ENCODE results near the gene DMXL1.

Gene DMXL1
- total RNA-seq, result 97.4 to 108 (median 102) reads per million in 3 experiments

- peak; percentile 98 for DNase-seq
Observed at GRCh38 chr5:119070828-119071560, at the start of gene DMXL1. Gene DMXL1, plus strand, starts transcription at chr5:119071087. Its CDS starts 483 bp downstream, at chr5:119071570.

GRCh38 chr5:119021149-119021732 lies 49.6 kb upstream of the DMXL1 start:
- no peak for DNase-seq

GRCh38 chr5:119022017-119022745 lies 48.7 kb upstream of the DMXL1 start:
- DNase-seq, result peak; percentile 28

GRCh38 chr5:119022773-119023172 lies 48.1 kb upstream of the DMXL1 start:
- DNase-seq, result no peak

GRCh38 chr5:119028575-119028974 lies 42.3 kb upstream of the DMXL1 start:
- DNase-seq, result no peak

- no peak for DNase-seq
Observed at GRCh38 chr5:119031011-119031886, 39.6 kb upstream of the DMXL1 start.

- DNase-seq, result no peak
Observed at GRCh38 chr5:119031905-119032304, 39.0 kb upstream of the DMXL1 start.

GRCh38 chr5:119032656-119033055 lies 38.2 kb upstream of the DMXL1 start:
- no peak for DNase-seq

GRCh38 chr5:119033135-119033534 lies 37.8 kb upstream of the DMXL1 start:
- DNase-seq, result no peak

- DNase-seq, result no peak
Observed at GRCh38 chr5:119036101-119036762, 34.7 kb upstream of the DMXL1 start.

GRCh38 chr5:119037496-119038215 lies 33.2 kb upstream of the DMXL1 start:
- no peak for DNase-seq

- DNase-seq, result no peak
Observed at GRCh38 chr5:119048246-119048645, 22.6 kb upstream of the DMXL1 start.

- DNase-seq, result no peak
Observed at GRCh38 chr5:119049824-119050449, 20.9 kb upstream of the DMXL1 start.

GRCh38 chr5:119054101-119054500 lies 16.8 kb upstream of the DMXL1 start:
- no peak for DNase-seq

- DNase-seq, result no peak
Observed at GRCh38 chr5:119055294-119055693, 15.6 kb upstream of the DMXL1 start.

- DNase-seq, result no peak
Observed at GRCh38 chr5:119058979-119059529, 11.8 kb upstream of the DMXL1 start.

- DNase-seq, result no peak
Observed at GRCh38 chr5:119059740-119060255, 11.1 kb upstream of the DMXL1 start.

GRCh38 chr5:119063579-119064379 lies 7.1 kb upstream of the DMXL1 start:
- no peak for DNase-seq

- no peak for DNase-seq
Observed at GRCh38 chr5:119067450-119067849, 3.4 kb upstream of the DMXL1 start.

- no peak for DNase-seq
Observed at GRCh38 chr5:119070578-119070827, 384 bp upstream of the DMXL1 start.

Measured in central memory CD4-positive, alpha-beta T cell (primary cell).